HG02840 (cell line): ENCODE measurements around the gene MLN.

Experiments used
- ATAC-seq: cut with Tn5 transposase; IDR thresholded peaks from one replicate; pipeline ENCODE4 v1.9.1; 2021; ENCODE audit warnings: mild to moderate bottlenecking, moderate library complexity, moderate number of reproducible peaks; ENCODE audit not compliant: unreplicated experiment, low FRiP score

Gene MLN

DNA sequence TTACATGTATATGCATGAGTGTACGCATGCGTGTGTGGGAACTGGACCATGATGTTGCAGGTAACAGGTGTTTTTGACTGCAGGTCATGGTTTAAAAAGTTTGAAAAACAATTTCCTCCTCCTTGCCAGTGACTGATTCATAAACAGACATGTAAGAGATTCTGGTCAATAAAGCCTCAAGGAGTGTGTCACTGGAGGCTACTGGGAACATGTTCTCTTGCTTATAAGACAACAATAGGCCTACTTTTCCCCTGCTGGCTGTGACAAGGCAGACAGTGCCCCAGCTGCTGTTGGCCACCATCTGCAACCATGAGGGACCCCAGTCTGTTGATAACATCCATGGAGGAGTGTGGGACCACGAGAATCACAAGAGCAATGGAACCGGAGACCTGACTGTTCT is 27.6 kb downstream of the MLN start:
- no peak for ATAC-seq

DNA sequence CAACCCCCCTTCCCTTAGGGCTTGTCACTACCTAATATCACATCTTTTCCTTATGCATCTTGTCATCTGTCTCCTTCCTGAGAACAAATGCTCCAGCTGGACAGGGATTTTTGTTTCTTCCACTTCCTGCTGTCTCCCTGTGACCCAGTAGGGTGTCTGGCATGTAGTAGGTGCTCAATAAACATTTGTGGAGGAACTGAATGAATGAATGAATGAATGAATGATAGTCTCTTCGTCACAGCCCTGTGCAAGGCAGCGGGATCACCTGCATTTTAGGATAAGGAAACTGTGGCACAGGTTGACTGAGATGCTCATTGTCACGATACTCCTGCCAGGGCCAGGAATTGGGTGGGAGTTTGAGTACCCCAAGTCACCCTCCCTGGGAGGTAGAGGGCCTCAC is 29.0 kb downstream of the MLN start:
- ATAC-seq = no peak

DNA sequence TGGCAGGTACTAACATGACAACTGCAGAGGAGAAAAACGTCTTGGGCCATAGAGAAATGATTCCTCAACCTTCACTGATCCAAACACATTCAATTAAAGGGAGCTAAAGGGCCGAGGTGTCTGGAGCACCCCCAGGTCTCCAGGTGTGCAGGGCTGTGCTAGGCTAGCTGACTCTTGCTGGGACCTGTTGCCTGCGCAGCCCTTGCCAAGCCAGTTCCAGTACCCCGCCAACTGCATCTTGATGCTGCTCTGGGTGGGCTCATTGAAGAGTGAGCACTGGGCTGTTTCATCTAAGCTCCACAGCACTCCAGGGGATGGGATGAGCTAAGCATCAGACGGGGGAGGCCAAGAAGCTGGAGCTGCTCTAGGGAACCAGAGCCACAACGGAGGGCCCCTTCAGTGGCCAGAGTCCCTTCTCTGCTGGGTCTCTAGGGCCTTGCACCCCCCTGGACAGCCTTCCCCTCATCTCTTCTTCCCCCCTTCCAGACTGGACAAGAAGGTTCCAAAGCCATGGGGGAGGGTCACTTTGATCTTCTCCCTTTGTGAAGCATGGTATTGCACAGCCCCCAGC is 30.8 kb downstream of the MLN start:
- ATAC-seq = no peak

DNA sequence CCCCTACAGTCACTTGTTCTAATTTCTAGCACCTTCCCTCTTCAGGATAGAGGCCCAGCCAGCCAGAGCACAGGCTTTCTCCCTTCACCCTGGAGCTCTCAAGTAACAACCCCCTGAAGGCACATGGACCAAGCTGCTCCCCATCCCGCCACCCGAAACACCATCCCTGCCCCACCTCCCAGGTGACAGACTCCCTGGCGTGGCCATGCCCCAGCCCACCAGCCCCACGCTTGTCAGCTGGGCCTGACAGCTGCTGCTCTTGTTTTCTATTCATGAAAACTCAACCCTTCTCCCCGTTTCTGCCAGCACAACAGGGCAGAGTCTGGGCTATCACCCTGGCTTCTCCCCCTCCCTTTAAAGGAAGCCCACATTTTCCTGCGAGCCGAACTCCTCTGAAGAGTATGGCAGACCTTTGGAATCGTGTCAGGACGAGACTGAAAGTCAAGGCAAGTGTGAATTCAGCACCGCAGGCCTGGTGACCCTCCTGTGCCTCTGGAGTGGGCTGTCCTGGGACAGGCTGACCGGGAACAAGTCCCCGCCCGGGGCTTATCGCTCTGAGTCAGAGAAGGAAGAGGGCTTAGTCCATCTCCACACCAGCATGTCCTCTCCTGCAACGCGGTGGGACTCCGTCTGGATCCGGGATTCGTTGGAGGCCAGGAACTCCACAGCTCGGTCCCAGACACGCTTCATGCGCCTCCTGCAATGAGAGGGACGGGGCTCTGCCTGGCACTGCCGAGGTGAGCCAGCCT is 31.5 kb downstream of the MLN start:
- no peak for ATAC-seq

DNA sequence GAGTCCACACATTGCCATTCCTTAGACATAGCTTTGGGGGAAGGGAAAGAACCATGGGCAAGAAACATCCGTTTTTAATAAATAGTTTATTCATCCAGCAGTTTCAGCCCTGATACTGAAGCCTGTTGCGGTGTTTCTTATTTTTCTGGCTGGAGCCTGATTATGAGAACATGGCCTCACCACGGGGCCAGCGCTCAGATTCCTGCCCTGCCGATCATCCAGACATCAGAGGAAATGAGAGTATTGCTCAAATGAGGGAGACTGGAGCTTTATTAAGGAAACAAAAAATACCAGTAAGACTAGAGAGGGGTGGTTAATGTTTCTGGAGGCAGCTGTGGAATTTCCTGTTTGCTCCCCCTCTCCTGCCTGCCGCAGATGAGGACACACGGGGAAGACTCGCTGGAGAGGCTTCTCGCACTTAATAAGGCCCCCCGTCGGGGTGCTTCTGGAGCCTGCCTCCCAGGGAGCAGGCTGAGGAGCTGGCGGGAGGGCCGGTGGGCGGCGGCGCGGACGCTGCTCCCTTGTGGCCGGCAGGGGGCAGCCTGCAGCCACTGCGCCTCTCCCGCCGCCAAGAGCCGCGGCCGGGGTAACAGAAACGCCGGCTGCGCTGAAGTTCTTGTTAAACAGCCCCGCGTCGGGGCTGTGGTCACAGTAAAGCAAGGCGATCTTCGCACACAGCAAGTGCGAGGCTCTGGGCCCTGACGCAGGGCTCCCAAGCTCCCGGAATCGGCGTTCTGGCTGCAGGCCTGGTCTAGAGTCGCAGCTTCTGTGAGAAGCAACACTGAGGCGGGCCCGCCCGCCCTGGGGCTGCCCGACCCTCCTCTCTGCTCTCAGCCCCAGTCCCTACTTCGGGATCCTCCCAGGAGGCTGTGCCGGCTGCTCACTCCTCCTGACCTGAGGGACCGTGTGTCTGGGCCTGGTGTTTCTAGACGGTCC is 32.4 kb downstream of the MLN start:
- ATAC-seq = no peak

DNA sequence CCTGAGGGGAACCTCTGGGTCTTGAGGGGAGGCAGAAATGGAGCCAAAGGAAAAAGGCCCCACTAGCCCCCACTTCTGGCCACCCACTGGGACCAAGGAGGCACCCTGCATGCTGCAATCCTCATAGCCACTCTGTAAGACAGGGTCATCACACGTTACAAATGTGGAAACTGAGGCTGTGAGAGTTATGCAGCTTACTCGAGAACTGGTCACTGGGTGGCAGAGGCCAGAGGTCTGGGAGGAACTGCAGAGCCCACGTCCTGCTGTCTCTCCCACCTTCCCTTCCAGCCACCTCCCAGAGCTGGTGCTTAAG is 33.0 kb downstream of the MLN start:
- ATAC-seq = no peak

DNA sequence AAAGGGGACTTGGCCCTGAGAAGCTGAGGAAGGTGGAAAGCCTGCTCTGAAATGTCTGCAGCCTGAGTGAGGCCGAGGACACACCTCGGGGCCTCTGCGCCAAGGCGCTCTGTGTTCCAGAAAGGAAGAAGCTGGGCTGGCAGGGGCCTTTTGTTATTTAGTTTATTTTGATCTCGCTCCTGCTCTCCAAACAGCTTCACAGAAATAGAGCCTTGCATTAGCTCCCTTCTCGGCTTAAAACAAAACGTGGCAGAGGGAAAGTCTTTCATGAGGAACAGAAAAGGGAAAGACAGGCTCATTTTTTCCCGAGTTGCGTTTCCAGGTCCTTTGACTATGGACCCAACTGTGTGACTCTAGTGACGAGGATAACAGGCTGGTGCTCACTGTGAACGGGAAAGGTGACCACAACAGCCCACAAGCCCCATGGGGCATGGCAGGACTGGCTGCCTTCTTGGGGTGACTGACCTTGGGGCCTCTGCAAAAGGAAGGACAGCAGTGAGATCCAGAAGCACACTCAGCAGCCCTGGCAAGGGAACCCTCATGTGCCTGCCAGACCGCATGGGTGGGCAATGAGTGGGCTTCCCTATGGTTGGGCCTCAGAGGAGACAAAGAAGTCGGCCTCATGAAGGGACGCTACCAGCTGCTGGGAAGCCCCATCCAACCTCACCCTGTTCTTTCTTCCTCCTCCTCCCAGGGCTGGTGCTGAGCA is 33.5 kb downstream of the MLN start:
- no peak for ATAC-seq

DNA sequence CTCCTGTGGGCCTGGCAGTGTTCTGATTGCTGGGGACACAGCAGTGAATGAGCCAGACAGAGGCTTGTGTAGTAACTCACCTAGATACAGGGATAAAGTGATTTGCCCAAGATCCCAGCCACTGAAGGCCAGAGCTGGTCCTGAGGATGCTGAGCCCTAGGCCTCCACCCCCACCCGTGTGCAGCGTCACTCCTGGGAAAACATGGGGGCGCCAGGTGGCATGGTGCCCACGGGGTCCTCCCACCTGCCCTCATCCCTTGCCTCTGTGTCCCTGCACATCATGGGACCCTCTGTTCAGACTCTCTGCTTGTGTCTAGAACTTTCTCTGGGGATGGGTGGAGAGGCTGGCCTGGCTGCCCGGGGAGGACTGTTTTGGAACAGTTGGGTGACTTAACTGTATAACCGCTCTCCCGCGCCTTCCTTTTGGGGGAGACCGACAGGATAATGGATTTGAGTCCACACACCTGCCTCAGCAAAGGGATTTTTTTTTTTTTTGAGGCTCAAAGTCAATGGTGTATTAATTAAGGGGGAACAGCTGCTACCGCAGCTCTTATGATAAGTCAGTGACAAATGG is 34.5 kb downstream of the MLN start:
- no peak for ATAC-seq

DNA sequence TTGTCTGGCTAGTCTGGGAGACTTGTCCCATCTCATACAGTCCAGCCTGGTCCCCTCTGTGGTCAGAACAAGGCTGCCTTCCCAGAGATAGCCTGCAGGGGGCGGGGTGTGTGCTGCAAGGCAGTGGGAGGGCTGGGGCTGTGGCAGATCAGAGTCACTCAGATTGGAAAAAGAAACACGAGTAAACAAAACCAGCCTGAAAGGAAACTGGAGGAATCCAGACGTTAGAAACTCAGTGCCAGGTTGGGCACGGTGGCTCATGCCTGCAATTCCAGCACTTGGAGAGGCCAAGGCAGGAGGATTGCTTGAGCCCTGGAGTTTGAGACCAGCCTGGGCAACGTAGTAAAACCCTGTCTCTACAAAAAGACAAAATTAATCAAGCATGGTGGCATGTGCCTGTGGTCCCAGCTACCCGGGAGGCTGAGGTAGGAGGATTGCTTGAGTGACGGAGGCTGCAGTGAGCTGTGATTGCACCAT is 35.1 kb downstream of the MLN start:
- ATAC-seq = no peak

DNA sequence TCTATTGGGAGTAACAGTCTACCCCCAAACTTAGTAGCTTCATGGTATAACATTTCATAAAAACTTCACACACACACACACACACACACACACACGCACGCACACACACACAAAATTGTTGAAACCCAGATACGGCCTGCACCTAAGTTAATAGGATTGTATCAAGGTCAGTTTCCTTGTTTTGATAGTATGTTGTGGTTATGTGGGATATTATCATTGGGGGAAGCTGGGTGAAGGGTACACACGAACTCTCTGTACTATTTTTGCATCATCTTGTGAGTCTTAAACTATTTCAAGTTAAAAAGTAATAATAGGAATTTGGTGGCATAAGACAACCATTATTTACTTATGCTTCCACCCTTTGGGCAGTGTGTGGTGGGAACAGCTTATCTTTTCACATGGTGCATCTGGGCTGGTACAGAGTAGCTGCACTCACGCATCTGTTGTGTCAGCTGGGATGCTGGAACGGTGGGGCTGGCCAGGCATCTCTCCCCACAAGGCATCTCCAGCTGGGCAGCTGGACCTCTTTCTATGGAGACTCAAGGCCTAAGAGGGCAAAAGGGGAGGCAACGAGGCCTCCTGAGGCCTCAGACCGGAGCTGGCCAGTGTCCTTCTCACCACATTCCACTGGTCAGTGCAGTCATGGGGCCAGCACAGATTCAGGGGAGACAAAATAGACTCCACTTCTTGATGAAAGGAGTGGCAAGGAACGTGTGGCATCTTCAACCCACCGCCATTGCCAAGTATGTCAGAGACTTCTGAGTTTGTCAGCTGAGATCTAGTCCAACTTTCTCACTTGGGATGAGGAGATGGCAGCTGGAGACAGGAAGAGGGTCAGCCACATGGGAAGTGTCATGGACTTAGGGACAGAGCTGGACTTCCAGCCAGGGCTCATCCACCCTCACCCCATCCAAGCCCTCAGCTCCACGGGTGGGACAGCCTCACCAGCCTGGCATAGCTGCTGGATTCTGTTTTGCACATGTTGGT is 36.6 kb downstream of the MLN start:
- ATAC-seq = no peak

DNA sequence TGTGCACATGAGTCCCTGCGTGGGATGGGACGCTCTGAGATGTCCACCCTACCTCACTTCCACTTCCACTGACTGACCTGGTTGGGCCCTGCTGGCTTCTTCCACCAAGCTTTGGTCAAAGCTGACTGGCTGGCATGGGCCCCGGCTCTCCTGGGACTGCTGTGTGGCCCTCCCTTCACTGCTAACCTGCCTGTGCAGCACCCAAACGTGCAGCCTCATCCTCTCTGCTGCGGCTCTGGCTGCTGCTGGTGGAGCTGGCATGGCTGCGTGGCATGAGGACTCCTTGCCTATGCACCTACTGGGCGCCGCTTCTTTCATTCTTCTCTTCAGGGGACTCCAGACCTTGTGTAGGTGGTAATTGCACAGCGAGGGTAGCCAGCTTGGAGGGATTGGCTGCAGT is 38.4 kb downstream of the MLN start:
- no peak for ATAC-seq

DNA sequence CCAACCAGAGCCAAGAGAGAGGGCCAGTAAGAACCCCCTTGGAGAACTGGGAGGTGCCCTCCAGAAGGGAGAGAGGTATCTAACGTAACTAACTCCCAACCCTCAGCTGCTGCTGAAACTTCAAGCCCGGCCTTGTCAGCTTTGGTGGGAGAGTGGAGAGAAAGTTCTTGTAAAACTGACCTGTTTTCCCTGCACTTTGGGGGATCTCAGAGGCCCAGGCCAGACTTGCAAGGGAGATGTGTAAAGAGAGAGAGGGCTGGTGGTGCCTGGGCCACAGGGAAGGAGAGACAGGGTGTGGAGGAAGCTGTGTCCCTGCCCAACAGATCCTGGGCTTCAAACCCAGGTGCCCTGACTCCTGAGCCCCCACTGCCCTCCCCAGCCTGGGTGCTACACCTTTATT is 39.8 kb downstream of the MLN start:
- no peak for ATAC-seq

DNA sequence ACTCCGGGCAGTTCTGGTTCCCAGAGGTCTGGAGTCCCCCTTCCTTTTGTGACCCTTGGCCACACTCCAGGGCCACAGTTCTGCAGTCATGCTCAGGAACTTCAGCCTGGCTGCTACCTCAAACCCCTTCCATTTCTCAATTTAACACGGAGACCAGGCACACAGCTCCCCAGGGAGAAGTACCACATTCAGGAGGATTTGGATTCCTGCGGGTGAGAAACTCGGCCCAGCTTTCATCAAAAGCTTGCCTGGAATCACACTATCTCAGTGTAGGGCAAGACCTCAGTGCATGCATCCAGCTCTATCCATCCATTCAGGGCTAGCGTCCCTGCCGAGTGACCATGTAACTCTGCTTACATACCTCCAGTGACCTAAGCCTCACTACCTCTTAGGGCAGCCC is 40.3 kb downstream of the MLN start:
- no peak for ATAC-seq

DNA sequence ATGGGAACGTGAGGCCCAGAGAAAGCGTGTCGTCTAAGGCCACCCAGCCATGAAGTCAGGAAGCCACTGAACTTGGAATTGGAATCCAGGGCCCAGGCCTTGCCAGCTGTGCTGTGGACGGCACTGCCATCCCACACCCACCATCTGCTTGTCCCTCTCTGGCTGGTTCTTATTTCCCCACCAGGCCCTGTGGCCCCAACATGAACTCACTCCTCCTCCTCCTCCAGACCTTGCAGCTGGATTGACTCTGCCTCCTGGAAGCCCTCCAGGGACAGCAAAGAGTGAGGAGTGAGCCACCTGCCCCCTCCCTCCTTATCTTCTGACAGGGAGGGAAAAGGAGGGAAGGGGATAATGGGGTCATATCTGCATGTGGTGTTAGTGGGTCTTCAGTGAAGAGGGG is 41.1 kb downstream of the MLN start:
- no peak for ATAC-seq

DNA sequence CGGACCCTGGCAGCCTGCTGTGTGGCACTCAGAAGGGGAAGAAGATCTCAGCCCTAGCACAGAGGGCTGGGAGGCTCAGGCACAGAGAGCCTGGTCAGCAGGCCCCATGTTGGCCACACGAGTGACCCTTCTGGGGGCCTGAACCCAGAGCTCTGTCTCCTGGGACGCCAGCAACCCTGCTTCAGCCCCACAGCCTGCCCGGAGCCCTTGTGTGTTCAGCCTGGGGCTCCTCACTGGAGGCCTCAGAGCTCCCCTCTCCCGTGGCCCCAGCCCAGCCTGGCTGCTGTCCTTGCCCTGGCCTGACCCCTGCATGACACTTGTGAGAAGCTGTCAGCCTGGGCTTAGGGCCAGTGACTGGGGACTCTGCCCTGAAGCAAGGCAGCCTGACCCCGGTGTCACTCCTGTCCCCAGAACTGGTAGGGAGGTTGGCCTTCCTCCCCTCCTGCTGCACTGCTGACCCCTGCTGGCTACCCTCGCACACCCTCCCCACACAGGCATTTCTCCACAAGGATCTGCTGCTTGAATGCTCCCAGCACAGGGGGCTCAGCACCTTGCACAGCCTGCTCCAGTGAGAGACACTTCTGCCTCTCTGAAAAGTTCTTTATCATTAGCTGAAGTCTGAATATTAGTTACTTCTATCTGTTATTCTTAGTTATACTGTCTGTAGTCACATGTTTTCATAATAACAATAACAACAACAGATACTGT is 41.7 kb downstream of the MLN start:
- ATAC-seq = no peak

DNA sequence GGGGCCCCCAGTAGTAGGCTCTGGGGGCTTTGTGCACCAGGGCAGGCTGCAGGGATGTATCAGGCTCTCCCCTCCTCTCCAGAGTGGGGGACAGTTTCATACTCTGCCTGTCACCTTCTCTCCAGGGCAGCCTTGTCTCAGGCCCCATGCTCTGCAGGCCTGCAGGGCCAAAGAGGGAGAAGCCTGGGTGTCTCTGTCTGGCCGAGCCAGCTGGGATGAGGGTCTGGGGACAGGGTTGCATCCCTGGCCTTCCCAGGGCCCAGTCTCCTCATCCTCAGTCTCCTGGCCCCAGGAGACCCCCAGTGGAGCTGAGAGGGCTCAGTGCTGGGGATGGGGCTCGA is 42.3 kb downstream of the MLN start:
- no peak for ATAC-seq

DNA sequence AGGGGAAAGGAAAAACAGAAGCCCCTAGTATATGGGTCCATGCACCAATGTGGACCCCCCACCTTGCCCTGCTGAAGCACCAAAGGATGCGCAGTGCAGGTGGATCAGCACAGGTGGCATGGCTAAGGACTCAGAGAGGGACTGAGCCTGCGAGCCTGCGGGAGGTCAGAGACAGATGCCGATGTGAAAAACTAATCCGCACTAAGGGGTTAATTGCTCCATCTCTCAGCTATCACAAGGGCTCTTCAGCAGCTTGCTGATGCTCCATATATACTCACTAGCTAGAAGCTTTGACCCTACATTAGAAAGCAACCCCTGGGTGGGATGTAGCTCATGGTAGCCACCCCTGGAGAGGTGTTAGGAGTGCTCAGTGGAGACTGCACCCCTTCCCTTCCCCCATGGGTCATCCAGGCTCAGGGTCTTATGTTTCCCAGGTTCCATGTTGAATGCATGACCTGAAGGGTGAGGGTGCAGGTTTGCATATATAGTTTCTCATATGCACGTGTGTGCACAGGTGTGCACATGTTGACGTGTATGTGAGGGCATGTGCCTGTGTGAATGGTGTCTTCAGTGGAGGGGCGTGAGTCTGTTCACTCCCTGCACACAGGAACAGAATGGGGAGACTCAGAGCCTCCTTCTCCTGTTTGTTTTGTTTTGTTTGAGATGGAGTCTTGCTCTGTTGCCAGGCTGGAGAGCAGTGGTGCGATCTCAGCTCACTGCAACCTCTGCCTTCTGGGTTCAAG is 43.7 kb downstream of the MLN start:
- ATAC-seq = no peak

DNA sequence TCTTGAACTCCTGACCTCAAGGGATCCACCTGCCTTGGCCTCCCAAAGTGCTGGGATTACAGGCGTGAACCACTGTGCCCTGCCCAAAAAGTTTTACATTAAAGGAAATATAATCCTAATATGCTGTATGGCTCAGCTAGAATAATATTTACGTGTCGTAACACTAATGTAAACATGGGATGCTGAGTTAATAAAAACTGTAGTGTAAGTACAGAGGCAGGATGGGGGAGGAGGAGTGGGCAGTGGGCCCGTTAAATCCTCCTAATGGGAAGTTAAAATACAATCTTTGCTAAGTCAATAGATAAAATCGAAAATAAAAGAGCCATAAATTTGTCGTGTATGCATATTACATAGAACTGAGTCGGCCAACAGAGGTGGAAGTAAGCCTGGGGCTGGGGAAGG is 45.0 kb downstream of the MLN start:
- ATAC-seq = no peak
